ENCODE results near the gene WASF2.
"Not testable (repeated sequence)": the region's sequence is repeated elsewhere in the genome, so short reads cannot be mapped to it uniquely, and the experiment has no call there.

The WASF2 gene

DNA sequence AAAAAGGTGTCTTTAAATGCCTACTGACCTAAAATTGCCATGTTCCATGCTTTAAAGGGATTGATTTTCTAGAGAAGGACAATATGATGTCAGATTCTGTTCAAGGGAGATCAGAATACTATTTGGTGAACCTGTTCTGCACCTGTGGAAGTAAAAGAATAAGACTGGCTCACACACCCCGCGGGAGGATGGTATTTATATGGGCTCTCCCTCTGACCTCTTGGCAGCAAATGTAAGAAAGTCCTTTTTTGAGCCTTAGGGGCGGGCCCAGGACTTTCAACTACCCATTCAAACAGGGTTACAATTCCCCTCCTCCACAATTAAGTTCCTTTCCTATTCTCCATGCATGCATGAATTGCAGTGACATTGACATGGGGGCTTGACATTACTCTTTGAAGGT is 42.1 kb downstream of the WASF2 start:
- DNase-seq, result no peak

GRCh38 chr1:27447399-27447798 is 42.6 kb downstream of the WASF2 start:
- DNase-seq, result no peak

DNA sequence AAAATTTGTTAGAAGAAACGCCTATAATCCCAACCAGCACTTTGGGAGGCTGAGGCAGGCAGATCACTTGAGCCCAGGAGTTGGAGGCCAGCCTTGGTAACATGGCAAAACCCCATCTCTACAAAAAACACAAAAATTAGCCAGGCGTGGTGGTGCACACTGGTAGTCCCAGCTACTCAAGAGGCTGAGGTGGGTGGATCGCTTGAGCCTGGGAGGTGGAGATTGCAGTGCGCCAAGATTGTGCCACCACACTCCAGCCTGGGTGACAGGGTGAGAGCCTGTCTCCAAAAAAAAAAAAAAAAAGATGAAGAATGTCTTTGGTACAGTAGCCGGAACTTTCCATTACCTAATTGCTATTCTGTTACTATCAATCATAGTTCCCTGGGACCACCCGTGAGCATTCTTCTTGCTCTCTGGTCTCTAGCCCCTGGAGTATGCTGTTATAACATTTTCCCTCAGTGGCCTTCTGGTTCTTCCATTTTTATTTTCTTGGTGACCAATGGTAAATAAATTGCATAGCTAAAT is 43.4 kb downstream of the WASF2 start:
- DNase-seq, result no peak

DNA sequence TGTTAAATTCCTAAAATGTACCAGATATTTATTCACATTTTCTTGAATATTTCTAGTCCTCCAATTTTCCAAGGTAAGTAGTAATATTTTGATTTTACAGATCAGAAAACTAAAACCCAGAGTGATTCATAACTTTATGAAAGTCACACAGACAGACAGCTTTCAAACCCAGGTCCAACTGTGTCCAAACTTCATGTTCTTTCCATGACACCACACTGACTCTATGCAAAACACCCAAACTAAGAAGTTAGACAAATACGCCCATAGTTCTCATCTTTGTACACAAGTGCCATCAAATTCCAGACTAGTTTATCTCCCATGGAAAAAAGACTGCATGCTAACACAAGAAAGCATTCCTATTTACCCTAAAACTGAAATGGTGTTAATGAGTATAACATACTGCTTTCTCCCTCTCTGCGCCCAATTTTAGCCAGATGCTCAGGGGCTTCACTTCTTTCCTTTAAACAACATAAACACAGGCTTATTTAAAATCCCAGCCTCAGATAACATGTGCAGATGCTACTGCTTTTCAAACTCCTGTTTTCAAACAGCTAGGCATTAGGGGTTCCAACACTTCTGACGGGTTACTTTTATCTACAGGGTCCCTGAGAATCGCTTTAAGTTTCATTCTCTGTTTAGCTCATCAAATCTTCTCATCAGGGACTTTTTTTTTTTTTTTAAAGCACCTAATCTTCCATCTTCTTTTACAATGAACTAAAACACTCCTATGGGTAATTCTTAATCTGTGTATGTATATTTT is 44.6 kb downstream of the WASF2 start:
- DNase-seq, result no peak

DNA sequence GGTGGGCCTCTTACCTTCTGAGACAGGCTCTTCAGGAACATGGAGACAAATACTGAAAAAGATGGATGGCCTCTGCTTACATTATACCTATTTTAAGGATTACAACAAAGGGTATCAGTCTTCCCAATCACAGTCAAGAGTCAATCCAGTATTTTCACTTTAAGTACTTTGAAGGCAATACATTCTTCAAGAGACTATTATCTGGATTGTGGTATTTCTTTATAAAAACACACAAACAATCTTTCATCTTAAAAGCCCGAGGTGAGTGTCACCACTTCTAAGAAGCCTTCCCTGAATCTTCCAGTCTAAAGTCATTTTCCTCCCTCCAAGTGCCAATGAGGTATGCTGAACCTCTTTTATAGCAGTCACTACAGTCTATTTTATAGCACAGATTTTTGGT is 45.3 kb downstream of the WASF2 start:
- DNase-seq, result no peak

DNA sequence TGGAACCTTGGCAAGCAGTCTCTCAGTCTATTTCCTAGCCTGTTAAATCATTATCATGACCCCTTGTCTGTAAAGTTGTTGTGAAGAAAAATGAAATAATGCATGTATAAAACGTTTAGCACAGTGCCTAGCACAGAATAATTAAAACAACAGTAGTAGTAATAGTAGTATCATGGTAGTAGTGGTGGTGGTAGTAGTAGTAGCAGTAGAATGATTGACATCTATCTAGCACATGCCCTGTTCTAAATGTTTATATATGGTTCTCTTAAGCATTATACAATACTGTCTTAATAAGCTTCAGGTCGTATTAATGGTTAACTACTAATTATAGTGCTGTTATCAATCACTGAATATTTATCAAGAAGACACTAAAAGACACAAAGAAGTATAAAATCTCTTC is 50.8 kb downstream of the WASF2 start:
- no peak for DNase-seq

DNA sequence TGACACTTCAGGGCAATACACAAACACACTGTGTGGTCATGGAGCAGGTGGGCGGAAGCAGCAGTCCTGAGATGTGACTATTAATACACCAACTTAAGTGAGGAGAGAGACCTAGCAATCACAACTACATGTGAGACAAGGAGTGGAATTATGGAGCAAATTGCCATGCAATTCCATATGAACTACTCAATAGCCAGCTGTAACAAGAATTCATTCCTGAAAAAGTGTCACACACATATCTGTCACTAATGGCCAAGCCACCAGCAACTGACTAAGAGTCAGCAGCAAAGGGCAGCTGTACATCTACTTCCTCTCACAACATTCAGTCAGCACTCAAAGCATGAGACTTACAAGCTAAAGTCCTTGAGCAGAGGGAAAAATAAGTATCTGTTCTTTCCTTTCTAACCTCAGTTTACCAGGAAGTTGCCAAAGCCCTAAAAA is 51.3 kb downstream of the WASF2 start:
- no peak for DNase-seq

- DNase-seq, result no peak
Observed at GRCh38 chr1:27436204-27437159, 53.5 kb downstream of the WASF2 start.

DNA sequence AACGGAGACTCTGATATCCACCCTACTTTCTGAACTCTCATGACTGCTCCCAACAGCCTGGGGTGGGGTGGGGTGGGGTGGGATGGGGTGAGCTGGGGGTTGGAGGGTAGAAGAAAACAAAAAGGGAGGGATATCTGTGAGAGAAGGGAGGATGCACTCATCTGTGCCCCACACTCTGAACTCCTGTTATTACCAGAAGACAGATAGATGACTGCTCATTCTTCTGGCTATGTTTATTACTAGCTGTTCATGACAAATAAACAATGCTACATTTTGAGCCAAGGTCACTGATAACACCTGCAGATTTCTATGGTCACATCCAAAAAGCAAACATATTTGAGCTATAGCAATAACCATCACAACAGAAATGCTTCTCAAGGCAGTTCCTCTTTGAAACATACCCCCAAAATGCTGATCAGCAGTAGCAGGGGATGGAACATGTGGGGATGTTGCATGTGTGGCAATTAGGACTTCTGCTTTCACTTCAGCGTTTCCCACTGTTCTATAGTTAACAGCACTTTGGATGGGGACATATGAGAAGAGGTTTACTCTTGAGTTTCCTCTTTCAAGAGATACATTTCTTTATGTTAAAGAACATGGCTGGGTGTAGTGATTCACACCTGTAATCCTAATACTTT is 54.3 kb downstream of the WASF2 start:
- DNase-seq, result no peak

- DNase-seq, result no peak
Observed at GRCh38 chr1:27433706-27434105, 56.3 kb downstream of the WASF2 start.

GRCh38 chr1:27432725-27433124 is 57.2 kb downstream of the WASF2 start:
- not testable (repeated sequence) for DNase-seq

DNA sequence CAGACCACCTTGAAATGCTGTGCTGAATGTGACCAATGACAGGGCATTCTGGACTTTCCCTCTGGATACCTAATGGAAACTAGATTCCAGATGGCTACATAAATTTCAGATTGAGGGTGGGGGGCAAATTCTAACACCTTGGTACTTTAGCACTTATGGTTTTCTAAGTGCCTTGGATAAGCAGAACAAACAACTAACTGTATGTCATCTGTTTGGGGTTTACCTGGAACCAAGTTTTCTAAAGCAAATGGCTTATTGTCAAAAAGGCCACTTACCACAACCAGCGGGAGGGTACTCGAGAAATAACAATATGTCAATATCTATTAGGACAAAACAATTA is 58.4 kb downstream of the WASF2 start:
- no peak for DNase-seq

GRCh38 chr1:27430903-27431600 is 58.9 kb downstream of the WASF2 start:
- DNase-seq, result no peak

DNA sequence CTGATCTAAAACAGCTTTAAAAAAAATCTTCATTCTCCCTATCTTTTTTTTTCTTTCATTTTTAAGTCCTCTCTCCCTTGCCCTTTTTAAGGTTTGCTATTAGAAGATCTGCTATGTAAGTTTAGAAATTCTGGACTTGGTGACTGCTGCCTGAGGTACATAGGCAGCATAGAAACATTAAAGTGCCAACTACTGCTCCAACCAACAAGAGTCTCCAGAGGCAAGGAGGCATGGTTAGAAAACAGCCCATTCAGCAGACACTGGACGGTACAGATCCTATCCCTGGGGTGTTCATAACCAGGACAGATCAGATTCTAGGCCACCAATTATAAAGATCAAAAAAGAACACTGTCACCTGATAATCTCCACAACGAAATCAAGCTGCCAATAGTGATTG is 60.9 kb downstream of the WASF2 start:
- DNase-seq, result no peak

DNA sequence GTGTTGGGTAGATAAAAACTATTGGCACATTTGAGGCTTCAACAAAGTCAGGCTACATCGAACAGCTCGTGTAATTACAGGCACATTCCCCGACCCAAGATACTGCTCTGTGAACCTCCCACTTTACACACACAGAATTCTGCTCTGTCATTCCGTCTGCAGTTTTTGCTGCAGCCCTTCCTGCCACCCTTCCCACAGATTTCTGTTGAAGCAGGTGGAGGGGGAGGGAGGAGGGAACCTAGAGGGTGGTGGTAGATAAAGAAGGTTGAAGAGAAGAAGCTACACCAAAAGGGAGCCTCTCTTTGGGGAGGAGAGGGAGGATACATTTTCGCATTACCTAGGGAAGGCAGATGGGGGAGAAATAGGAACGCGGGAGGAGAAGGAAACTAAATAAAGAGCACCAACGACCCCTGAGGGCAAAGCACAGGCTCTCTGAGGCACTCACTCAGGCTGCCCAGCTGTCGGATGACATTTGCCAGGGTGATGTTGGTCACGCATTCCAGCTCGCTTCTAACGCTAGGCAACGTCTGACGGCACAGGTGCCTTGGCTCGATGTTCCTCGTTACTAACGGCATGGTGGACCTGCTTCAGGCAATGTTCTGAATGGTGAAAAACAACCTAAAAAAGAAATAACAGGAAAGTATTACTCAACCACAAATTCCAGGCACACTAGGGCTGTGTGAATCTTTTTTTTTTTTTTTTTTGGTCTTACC is 61.5 kb downstream of the WASF2 start:
- DNase-seq, result peak; percentile 11

DNA sequence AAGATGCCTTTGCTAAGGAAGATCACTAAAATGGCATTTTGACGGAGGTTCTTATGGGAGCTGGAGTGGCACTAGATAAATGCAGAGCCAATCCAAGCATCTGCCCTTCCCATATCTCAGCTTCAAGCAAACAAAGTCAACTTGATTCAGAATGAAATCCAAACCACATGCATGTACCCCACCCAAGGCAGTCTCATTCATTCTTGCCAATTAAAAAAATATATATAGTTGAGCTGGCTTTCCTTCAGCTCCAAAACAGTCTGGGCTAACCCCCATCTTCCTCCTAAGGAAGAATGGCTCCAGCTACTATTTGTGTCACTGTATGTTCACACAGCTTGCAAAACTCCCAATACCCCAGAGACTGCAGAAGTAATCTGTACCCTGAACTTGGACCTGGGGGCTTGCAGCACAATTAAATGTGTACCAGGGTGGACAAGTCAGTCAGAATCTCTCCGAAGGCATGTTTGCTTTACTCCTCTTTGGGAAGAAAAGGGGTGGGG is 62.1 kb downstream of the WASF2 start:
- no peak for DNase-seq

DNA sequence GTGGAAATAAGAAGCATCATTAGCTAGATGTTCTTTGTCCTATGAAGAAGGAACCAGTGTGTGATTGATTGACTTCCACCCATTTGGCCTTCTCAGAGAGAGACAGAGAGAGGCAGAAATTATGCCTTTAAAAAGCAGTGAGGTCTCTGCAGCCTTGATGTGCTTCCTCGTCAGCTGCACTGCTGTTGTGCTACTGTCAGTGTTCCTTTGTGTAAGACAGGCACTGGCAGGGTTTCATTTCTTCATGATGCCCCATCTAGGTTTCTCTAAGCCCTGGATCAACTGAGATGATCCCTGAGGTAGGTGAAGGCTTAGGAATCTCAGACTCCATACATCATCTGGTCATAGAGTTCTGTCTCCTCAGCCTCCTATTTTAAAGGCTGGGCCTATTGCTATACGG is 62.6 kb downstream of the WASF2 start:
- no peak for DNase-seq

- DNase-seq, result no peak
Observed at GRCh38 chr1:27423709-27424108, 66.3 kb downstream of the WASF2 start.

DNA sequence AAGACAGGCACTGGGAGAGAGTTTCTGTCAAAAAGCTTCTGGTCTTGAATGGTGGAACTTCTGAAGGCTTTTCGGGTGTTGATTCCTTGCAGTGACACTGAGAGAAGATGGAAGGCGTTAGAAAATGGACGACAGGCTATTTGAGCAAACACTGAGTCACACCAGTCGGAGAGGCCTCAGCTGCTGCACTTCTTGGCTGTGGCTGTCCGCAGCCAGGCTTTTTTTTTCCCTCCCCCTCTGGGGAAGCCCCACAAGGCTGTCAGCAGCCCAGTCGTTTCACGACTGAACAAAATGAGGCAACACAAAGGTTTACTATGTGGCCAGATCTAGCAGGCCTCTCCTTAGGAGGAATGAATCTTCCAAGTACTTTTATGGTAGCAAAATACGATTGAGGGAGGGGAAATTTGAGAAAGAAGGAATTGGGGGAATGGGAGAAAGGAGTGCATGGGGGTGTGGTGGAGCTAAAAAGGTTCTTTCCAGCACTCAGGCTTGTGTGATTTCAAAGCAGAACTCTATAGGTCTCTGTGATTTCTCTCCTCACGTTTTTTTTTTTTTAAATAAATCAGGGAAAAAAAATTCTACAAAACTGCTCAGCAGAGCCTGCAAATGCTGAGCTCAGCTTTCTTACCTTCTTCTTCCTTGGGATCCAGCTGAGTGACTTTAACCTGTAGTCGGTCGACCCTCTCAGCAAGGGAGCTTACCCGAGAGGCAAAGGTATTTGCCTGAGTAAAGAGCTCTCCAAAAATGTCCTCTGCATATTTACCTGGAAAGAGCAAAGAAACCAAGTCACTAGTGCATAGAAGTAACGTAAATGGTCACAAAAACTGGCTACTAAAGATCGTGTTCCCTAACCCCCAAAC is 71.4 kb downstream of the WASF2 start:
- no peak for DNase-seq

DNA sequence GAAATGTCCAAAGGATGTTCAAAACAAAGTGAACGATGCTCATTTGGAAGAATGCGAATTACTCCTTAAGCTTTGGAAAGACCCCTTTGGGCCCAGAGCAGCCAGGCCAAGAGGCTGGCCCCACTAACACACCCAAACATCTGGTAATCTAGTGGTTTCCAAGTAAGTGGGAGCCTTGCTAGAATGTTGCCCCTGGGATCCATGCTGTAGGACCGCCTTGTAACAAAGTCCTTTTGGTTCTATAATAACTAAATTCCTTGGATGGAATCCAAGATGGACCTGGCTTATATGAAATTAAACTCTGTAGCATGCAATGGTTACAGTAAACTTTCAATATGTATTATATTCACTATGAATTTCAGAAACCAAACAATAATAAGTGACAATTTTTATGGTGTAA is 72.3 kb downstream of the WASF2 start:
- no peak for DNase-seq
